ENCODE data around the gene CAPN12.
"Not testable (repeated sequence)": the region's sequence is repeated elsewhere in the genome, so short reads cannot be mapped to it uniquely, and the experiment has no call there.

The CAPN12 gene

GRCh38 chr19:38770228-38770948, 26.1 kb upstream of the CAPN12 start:
- DNase-seq, result not testable (repeated sequence)

DNA sequence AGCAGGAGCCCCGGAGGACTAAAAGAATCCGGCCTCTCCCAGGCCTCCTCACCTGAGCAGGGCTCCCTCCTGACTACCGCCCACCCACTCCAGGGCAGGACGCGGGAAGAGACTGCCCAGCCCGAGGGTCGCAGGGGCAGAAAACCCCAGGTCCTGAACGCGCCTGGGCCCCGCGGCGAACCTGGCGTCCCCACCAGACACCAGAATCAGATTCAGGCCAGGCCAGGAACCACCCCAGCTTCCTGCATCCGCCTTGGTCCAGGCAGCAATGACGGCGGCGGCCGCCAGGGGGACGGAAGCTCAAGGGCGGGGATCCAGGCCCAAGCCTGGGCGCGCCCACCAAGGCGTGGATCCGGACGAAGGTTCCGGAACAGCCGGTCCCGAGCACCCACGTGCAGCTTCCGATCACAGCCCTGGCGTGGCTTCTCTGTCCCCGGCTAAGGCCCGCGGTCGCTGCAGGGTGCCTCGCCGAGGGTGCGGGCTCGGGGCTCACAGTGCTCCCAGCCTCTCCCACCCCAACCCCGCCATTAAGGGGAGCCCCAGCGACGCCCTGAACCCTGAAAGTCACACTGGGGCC, 25.4 kb upstream of the CAPN12 start:
- peak; percentile 84 for DNase-seq

GRCh38 chr19:38766276-38767047, 22.2 kb upstream of the CAPN12 start:
- DNase-seq, result no peak

DNA sequence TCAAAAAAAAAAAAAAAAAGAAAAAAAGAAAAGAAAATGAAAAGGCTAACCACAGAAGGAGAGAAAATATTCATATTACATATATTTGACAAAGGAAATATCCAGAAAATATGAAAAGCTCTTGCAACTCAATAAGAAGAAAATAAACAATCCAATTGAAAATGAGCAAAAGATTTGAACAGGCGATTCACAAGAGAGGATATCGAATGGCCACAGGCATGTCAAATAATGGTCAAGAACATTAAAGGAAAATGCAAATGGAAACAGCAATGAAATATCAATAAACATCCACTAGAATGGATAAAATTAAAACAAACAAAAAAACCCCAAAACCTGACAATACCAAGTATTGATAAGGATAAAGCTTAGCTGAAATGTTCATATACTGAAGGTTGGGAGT, 20.9 kb upstream of the CAPN12 start:
- no peak for DNase-seq

GRCh38 chr19:38763795-38764220, 19.5 kb upstream of the CAPN12 start:
- no peak for DNase-seq

- DNase-seq, result not testable (repeated sequence)
These were observed 17.7 kb upstream of the CAPN12 start for GRCh38 chr19:38761884-38762389.

GRCh38 chr19:38760805-38761517, 16.7 kb upstream of the CAPN12 start:
- not testable (repeated sequence) for DNase-seq

DNA sequence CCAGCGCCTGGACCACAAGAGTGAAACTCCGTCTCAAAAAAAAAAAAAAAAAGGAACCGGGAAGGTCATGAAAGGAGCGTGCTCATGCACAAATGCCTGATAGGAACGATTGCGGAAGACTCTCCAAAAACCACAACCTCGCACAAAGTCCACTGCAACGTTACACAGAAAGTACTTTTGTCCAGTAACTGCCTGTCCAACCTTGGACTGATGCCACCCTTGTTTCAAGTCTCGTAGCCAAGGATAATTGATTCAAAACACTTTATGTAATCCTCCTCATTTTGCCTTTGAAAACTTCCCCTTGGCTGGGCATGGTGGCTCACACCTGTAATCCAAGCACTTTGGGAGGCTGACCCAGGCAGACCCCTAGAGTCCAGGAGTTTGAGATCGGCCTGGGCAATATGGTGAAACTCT, 15.3 kb upstream of the CAPN12 start:
- no peak for DNase-seq

DNA sequence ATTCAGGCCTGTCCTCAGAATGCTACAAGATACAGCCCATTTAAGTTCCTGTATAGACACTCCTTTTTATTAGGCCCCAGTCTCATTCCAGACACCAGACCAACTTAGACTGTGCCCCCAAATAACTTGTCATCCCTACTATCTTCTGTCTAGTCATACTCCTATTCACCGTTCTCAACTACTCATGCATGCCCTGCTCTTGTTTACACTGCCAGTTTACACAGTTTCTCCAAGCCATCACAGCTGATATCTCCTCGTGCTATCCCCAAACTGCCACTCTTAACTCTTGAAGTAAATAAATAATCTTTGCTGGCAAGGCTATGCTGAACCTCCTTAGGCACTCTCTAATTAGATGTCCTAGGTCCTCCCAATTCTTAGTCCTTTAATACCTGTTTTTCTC, 9.9 kb upstream of the CAPN12 start:
- not testable (repeated sequence) for DNase-seq

DNA sequence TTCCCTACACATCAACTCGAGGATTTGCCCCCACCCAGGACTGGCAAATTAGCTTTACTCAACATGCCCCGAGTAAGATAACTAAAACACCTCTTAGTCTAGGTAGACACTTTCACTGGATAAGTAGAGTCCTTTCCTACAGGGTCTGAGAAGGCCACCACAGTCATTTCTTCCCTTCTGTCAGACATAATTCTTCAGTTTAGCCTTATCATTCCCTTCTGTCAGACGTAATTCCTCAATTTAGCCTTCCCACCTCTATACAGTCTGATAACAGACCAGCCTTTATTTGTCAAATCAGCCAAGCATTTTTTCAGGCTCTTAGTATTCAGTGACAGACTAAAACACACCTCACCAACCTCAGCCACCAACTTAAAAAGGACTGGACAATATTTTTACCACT, 9.5 kb upstream of the CAPN12 start:
- DNase-seq, result not testable (repeated sequence)

DNA sequence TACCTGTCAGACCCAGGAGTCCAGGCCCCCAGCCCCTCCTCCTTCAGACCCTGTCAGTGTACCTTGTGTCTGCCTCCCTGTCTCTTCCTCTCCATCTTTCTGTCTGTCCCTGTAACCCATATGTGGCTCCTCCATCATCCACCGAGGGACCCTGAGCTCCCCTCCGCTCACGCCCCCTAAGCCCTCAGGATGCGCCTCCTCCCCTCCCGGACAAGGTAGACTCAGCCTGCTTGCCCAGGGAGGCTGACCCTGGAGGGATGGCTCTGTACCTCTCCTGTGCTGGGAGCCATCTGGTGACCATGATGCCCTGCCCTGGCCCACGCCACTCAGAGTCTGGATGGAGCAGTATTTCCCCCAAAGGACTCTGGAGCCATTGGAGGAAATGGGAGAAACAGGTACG, 1.0 kb upstream of the CAPN12 start:
- no peak for DNase-seq

DNA sequence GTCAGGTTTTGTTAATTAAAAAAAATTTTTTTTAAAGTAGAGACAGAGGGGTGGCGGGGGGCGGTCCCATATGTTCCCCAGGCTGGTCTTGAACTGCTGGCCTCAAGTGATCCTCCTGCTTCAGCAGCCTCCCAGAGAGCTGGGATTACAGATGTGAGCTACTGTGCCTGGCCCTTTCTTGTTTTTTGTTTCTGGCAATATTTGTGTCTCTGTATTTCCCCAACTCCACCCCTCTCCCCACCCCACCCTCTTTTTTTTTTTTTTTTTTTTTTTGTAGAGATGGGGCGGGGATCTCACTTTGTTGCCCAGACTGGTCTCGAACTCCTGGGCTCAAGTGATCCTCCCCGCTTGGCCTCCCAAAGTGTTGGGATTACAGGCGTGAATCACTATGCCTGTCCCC, 600 bp upstream of the CAPN12 start:
- no peak for DNase-seq

DNA sequence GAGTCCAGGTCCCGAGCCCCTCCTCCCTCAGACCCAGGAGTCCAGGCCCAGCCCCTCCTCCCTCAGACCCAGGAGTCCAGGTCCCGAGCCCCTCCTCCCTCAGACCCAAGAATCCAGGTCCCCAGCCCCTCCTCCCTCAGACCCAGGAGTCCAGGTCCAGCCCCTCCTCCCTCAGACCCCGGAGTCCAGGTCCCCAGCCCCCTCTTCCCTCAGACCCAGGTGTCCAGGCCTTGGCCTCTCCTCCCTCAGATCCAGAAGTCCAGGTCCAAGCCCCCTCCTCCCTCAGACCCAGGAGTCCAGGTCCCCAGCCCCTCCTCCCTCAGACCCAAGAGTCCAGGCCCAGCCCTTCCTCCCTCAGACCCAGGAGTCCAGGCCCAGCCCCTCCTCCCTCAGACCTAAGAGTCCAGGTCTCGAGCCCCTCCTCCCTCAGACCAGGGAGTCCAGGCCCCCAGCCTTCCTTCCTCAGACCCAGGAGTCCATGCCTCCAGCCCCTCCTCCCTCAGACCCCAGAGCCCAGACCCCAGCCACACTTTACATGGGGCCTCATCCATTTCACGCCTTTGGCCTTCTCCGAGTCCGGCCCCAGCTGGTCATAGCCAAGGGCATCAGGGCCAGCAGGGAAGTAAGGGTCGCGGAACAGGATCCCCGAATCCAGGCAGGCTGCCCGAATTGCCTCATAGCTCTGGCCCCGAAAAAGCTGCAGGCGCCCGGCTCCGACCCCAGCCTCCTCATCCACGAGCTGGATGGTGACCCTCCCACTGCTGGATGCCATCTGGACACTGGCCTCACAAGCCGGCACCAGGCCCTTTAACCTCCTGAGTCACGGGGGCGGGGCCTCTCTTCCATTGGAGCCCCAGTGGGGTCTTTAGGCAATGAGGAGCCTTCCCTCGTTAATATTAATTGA, 628 bp downstream of the CAPN12 start:
- DNase-seq, result no peak

- no peak for DNase-seq
These were observed 1.4 kb downstream of the CAPN12 start for GRCh38 chr19:38742906-38743305.

DNA sequence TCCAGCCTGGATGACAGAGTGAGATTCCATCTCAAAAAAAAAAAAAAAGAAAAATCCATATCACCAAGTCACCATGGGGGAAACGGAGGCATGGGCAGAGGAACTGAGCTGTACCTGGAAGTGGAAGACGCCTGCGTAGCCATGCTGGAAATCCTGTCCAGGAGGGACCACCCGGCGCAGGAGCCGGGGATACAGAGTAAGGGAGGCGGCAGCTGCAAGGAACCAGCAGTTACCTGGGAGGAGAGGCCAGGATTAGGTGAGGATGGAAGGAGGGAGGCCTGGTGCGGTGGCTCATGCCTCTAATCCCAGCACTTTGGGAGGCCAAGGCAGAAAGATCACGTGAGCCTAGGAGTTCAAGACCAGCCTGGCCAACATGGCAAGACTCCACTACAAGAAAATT, 2.0 kb downstream of the CAPN12 start:
- no peak for DNase-seq

GRCh38 chr19:38741670-38742069, 2.6 kb downstream of the CAPN12 start:
- DNase-seq, result no peak

DNA sequence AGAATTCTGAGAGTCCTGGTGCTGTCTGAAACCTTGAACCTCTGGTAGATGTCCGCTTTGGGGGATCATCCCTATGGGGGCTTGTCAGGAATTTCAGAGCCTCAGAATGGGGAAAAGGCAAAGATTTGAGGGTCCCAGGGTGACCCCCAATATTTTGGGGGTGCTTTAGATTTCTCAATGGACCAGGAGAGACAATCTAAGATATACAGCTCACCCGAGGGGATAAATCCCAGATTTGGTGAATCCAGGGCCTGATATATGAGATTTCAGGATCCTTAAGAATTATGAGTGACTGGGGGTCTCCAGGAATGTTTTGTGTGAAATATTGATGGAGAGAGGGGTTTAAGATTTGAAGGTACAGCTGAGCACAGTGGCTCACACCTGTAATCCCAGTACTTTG, 3.3 kb downstream of the CAPN12 start:
- DNase-seq, result no peak

DNA sequence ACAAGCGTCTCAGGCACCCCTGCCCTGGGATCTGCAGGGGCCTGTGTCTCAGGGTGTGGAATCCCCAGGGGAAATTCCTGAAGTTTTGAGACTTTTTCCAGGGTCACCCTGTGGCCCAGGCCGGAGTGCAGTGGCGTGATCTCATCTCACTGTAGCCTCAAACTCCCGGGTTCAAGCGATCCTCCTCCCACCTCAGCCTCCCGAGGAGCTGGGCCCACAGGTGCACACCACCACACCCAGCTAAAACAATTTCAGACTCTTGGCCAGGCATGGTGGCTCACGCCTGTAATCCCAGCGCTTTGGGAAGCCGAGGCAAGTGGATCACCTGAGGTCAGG, 4.0 kb downstream of the CAPN12 start:
- DNase-seq, result no peak

DNA sequence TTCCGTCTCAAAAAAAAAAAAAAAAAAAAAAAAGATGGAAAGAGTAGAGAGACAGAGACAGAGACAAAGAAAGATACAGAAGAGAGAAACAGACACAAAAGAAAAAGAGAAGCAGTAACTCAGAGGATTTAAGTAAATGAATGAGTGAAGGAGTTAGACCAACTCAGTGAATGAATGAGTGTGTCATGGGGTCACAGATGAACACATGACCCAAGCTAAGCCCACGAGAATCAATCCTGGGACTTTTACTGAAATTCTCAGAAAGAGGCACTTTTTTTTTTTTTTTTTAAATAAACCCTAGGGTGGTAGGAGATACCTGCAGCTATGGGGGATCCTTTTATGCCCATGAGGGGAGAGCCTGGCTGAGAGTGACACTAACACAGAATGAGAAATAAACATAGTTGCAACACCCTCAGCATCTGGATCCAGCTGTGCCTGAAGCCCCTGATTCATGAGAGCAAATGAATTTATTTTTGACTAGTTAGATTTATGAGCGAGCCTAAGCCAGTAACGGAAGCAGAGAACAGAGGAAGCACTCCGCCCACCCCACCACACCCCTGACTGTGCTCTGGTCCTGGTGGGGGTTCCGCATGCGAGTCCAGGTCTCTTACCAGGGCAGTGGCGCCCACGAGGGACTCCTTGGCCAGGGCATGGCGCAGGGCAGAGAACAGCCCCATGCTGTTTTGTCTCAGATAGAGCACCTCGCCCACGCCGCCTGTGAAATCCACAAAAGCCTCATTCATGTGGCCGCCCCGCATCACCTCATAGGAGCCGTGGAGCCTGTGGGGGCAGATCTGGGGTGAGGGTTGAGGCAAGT, 4.6 kb downstream of the CAPN12 start:
- no peak for DNase-seq

GRCh38 chr19:38737921-38738737, 6.1 kb downstream of the CAPN12 start:
- no peak for DNase-seq
